ENCODE results near the gene MLPH.

DNA sequence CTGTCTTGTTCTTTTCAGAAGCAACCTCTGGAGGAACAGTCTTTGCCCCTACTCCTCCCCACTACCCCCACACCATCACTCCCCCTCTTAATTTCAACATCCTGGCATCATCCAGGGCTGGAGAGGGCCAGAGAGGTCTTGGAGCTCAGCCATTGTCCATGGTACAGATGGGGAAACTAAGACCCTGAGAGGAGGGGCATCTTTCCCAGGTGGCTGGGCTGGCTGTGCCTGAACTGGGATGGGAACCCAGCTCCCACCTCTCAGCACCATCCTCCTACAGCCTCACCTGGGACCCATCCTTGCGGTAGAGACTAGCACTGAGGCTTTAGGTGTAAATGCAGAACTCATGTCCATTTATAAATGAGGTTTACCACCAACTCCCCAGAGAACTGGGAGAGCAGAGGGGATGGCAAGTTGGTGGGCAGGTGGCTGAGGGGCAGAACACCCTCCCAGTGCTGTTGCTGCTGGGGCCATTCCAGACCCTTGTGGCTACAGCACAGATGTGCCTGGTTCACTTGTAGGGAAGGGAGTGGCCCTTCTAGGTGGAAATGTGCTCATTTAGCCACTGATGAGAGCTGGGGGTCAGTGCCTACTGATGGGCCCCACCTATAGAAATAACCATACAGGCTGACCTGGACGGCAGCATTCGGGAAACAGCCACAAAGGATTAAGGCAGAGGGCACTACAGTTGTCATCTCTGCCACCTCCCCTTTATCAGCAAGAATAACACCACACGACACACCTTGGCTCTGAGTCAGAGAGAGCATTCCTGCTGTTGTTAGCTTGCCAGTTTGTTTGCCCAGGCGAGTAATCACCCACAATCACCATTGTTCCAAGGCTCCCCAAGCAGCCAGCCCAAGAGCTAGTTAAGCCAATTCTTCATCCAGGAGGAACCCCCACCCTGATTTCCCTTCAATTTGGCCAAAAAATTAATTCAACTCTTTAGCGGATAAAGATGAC, 2.1 kb downstream of the MLPH start:
- TF ChIP-seq, protein P1, sequence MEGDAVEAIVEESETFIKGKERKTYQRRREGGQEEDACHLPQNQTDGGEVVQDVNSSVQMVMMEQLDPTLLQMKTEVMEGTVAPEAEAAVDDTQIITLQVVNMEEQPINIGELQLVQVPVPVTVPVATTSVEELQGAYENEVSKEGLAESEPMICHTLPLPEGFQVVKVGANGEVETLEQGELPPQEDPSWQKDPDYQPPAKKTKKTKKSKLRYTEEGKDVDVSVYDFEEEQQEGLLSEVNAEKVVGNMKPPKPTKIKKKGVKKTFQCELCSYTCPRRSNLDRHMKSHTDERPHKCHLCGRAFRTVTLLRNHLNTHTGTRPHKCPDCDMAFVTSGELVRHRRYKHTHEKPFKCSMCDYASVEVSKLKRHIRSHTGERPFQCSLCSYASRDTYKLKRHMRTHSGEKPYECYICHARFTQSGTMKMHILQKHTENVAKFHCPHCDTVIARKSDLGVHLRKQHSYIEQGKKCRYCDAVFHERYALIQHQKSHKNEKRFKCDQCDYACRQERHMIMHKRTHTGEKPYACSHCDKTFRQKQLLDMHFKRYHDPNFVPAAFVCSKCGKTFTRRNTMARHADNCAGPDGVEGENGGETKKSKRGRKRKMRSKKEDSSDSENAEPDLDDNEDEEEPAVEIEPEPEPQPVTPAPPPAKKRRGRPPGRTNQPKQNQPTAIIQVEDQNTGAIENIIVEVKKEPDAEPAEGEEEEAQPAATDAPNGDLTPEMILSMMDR (conservative IDR thresholded peaks at IDR 0.05; ENCODE audit: low read depth, low read length), result no peak
- TF ChIP-seq SMC3 (IDR thresholded peaks at IDR 0.05; ENCODE audit: low read depth, low read length), result no peak
- TF ChIP-seq RAD21 (IDR thresholded peaks at IDR 0.05; ENCODE audit: low read length), result no peak
- no peak for TF ChIP-seq POLR2A (IDR thresholded peaks at IDR 0.05; ENCODE audit: low read depth, low read length)
- TF ChIP-seq, protein P2, sequence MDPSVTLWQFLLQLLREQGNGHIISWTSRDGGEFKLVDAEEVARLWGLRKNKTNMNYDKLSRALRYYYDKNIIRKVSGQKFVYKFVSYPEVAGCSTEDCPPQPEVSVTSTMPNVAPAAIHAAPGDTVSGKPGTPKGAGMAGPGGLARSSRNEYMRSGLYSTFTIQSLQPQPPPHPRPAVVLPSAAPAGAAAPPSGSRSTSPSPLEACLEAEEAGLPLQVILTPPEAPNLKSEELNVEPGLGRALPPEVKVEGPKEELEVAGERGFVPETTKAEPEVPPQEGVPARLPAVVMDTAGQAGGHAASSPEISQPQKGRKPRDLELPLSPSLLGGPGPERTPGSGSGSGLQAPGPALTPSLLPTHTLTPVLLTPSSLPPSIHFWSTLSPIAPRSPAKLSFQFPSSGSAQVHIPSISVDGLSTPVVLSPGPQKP (IDR thresholded peaks at IDR 0.05; ENCODE audit: borderline replicate concordance, low read depth, low read length), result no peak
- TF ChIP-seq CEBPB (IDR thresholded peaks at IDR 0.05; ENCODE audit: low read depth, low read length), result no peak
- TF ChIP-seq BHLHE40 (IDR thresholded peaks at IDR 0.05; ENCODE audit: low read depth, low read length), result no peak
- no peak for TF ChIP-seq RFX5 (IDR thresholded peaks at IDR 0.05; ENCODE audit: low read depth, low read length)
- TF ChIP-seq MAFK (IDR thresholded peaks at IDR 0.05; ENCODE audit: low read depth, low read length), result no peak
- TF ChIP-seq NFE2L2 (IDR thresholded peaks at IDR 0.05; ENCODE audit: low read depth, low read length), result no peak

Measured in IMR-90 (cell line).